HepG2 (cell line): ENCODE measurements around the gene RPL19. TPM values are rescaled to one million over a fixed set of nuclear protein-coding genes. Genes with fewer than 3 reads are reported as not detected.
A peak's percentile ranks its signal among the peaks of the same experiment; 100 is the strongest.

Experiments used
- EED ChIP-seq: sonication (generic); formaldehyde crosslinking; IDR thresholded peaks from 2 replicates; pipeline ENCODE4 v1.5.0; 2020; ENCODE audit warnings: mild to moderate bottlenecking, missing genetic modification reagents
- HNRNPLL ChIP-seq: fragments of 200-400 bp; formaldehyde crosslinking; IDR thresholded peaks from 2 replicates; pipeline ENCODE4 v1.6.1; 2017; ENCODE audit warnings: mild to moderate bottlenecking, low read depth, low read length; ENCODE audit not compliant: poor library complexity, severe bottlenecking
- KDM5A ChIP-seq: fragments of 200-600 bp; sonication (generic); IDR thresholded peaks from 2 replicates; pipeline ENCODE4 v1.7.0; 2018; ENCODE audit warnings: antibody characterized with exemption, mild to moderate bottlenecking, low read length, borderline replicate concordance
- NFATC3 ChIP-seq: sonication (generic); formaldehyde crosslinking; IDR thresholded peaks from 2 replicates; pipeline ENCODE4 v1.5.1; 2020; ENCODE audit warnings: mild to moderate bottlenecking, missing genetic modification reagents
- TCF7 ChIP-seq: sonication (generic); IDR thresholded peaks from 2 replicates; pipeline ENCODE4 v1.6.1; 2016; ENCODE audit warnings: antibody characterized with exemption, low read depth
- TGIF2 ChIP-seq: IDR thresholded peaks from 2 replicates; pipeline ENCODE4 v1.6.1; 2016; ENCODE audit warnings: control low read depth, missing compliant biosample characterization
- TMF1 ChIP-seq: sonication (generic); formaldehyde crosslinking; IDR thresholded peaks from 2 replicates; pipeline ENCODE4 v1.8.1; 2022; ENCODE audit warnings: low read depth, missing genetic modification reagents
- ZKSCAN5 ChIP-seq: sonication (generic); formaldehyde crosslinking; IDR thresholded peaks from 2 replicates; pipeline ENCODE4 v1.5.1; 2020; ENCODE audit warnings: mild to moderate bottlenecking, missing genetic modification reagents
- ZNF589 ChIP-seq: sonication (generic); formaldehyde crosslinking; conservative IDR thresholded peaks from 2 replicates; pipeline ENCODE4 v1.8.0; 2022; ENCODE audit warnings: mild to moderate bottlenecking, moderate library complexity, missing genetic modification reagents
- ZNF605 ChIP-seq: sonication (generic); formaldehyde crosslinking; IDR thresholded peaks from 2 replicates; pipeline ENCODE4 v1.8.0; 2022; ENCODE audit warnings: mild to moderate bottlenecking, missing genetic modification reagents
- ZNF660 ChIP-seq: sonication (generic); formaldehyde crosslinking; IDR thresholded peaks from 2 replicates; pipeline ENCODE4 v1.5.1; 2020; ENCODE audit warnings: mild to moderate bottlenecking, low read depth, missing genetic modification reagents, borderline replicate concordance
- ZNF792 ChIP-seq: IDR thresholded peaks from 2 replicates; pipeline ENCODE4 v1.6.1; 2016
- polyA plus RNA-seq, 8 experiments: library from polyadenylated mRNA; depleted of rRNA in 3 of 8; stranded (reverse) in 7 of 8; unstranded in 1 of 8; fragments of >200 nt; fragmentation: Illumina TruSeq in 4 of 8; extraction: Trizol in 4 of 8; gene quantifications; 2 replicates each; pipeline versions ENCODE4 v1.2.1 to v1.2.3, GENCODE V29; 2011 to 2016; ENCODE audit warnings: low read depth in 4 of 8, missing spikeins in 1 of 8, mixed read lengths in 1 of 8; ENCODE audit not compliant: insufficient read depth in 1 of 8
- total RNA-seq, 5 experiments: library from RNA; depleted of rRNA; stranded (reverse); fragments of >200 nt; fragmentation: Illumina TruSeq; extraction: Trizol; gene quantifications; 2 replicates each; pipeline ENCODE4 v1.2.3, GENCODE V29; 2016; ENCODE audit warnings: low read depth in 1 of 5
- TF ChIP-seq, protein P1 (sequence below): sonication (generic); formaldehyde crosslinking; IDR thresholded peaks from 2 replicates; pipeline ENCODE4 v1.4.0; 2020; ENCODE audit warnings: missing genetic modification reagents, mild to moderate bottlenecking, borderline replicate concordance
- TF ChIP-seq, protein P2 (sequence below): sonication (generic); formaldehyde crosslinking; IDR thresholded peaks from 2 replicates; pipeline ENCODE4 v1.4.0; 2020; ENCODE audit warnings: mild to moderate bottlenecking, missing genetic modification reagents
- TF ChIP-seq, protein P3 (sequence below): sonication (generic); formaldehyde crosslinking; IDR thresholded peaks from 2 replicates; pipeline ENCODE4 v1.5.0; 2020; ENCODE audit warnings: mild to moderate bottlenecking, missing genetic modification reagents
- TF ChIP-seq, protein P4 (sequence below): sonication (generic); formaldehyde crosslinking; IDR thresholded peaks from 2 replicates; pipeline ENCODE4 v1.4.0; 2020; ENCODE audit warnings: mild to moderate bottlenecking, missing genetic modification reagents
- TF ChIP-seq, protein P5 (sequence below): IDR thresholded peaks from 2 replicates; pipeline ENCODE4 v1.6.1; 2016; ENCODE audit warnings: low read depth
- TF ChIP-seq, protein P6 (sequence below): sonication (generic); formaldehyde crosslinking; IDR thresholded peaks from 2 replicates; pipeline ENCODE4 v1.4.0; 2020; ENCODE audit warnings: missing genetic modification reagents
- TF ChIP-seq, protein P7 (sequence below): sonication (generic); formaldehyde crosslinking; IDR thresholded peaks from 2 replicates; pipeline ENCODE4 v1.4.0; 2020; ENCODE audit warnings: mild to moderate bottlenecking, low read depth, missing genetic modification reagents

Gene RPL19
- total and polyA plus RNA-seq, 2 of the 13 experiments (the other 11 are each of a cell fraction or from before 2014, with no cell fraction given): 2,522 to 2,768 TPM

DNA sequence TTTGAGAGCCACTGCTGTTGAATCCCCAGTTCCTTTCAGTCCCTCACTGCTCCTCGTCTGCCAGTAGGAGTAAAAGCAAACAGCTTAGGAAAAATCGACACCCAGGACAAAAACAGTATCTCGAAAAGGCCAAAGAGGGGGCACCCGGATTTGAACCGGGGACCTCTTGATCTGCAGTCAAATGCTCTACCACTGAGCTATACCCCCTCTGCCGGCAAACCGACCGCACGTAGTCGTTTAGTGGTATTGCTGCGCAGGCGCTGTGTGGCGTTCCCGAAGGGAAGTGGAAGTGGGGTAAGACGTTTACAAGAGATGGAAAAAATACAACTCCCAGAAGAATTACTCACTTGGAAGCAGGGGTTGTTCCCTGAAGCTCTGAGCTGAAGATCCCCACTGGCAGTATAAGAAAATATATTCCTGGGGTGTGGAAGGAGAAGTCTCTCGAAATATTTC lies 46.5 kb upstream of the RPL19 start (continued):
- TF ChIP-seq, protein P1, sequence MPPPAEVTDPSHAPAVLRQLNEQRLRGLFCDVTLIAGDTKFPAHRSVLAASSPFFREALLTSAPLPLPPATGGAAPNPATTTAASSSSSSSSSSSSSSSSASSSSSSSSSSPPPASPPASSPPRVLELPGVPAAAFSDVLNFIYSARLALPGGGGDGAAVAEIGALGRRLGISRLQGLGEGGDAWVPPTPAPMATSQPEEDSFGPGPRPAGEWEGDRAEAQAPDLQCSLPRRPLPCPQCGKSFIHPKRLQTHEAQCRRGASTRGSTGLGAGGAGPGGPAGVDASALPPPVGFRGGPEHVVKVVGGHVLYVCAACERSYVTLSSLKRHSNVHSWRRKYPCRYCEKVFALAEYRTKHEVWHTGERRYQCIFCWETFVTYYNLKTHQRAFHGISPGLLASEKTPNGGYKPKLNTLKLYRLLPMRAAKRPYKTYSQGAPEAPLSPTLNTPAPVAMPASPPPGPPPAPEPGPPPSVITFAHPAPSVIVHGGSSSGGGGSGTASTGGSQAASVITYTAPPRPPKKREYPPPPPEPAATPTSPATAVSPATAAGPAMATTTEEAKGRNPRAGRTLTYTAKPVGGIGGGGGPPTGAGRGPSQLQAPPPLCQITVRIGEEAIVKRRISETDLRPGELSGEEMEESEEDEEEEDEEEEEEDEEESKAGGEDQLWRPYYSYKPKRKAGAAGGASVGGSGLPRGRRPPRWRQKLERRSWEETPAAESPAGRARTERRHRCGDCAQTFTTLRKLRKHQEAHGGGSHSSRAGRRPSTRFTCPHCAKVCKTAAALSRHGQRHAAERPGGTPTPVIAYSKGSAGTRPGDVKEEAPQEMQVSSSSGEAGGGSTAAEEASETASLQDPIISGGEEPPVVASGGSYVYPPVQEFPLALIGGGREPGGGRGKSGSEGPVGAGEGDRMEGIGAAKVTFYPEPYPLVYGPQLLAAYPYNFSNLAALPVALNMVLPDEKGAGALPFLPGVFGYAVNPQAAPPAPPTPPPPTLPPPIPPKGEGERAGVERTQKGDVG (CRISPR knock-in tag): no peak
- TF ChIP-seq, protein P2, sequence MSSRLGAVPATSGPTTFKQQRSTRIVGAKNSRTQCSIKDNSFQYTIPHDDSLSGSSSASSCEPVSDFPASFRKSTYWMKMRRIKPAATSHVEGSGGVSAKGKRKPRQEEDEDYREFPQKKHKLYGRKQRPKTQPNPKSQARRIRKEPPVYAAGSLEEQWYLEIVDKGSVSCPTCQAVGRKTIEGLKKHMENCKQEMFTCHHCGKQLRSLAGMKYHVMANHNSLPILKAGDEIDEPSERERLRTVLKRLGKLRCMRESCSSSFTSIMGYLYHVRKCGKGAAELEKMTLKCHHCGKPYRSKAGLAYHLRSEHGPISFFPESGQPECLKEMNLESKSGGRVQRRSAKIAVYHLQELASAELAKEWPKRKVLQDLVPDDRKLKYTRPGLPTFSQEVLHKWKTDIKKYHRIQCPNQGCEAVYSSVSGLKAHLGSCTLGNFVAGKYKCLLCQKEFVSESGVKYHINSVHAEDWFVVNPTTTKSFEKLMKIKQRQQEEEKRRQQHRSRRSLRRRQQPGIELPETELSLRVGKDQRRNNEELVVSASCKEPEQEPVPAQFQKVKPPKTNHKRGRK (CRISPR knock-in tag): no peak
- TF ChIP-seq, protein P3, sequence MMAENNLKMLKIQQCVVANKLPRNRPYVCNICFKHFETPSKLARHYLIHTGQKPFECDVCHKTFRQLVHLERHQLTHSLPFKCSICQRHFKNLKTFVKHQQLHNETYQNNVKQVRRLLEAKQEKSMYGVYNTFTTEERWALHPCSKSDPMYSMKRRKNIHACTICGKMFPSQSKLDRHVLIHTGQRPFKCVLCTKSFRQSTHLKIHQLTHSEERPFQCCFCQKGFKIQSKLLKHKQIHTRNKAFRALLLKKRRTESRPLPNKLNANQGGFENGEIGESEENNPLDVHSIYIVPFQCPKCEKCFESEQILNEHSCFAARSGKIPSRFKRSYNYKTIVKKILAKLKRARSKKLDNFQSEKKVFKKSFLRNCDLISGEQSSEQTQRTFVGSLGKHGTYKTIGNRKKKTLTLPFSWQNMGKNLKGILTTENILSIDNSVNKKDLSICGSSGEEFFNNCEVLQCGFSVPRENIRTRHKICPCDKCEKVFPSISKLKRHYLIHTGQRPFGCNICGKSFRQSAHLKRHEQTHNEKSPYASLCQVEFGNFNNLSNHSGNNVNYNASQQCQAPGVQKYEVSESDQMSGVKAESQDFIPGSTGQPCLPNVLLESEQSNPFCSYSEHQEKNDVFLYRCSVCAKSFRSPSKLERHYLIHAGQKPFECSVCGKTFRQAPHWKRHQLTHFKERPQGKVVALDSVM (CRISPR knock-in tag): no peak
- TF ChIP-seq, protein P4, sequence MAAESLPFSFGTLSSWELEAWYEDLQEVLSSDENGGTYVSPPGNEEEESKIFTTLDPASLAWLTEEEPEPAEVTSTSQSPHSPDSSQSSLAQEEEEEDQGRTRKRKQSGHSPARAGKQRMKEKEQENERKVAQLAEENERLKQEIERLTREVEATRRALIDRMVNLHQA (CRISPR knock-in tag): no peak
- TF ChIP-seq ZNF660 (CRISPR knock-in tag) (no peak), KDM5A (peak; percentile 23; the same call in 1 of the 2 replicates), ZNF589 (no peak; the same call in 1 of the 2 replicates), HNRNPLL (no peak), EED (no peak), TCF7 (no peak), ZKSCAN5 (no peak), NFATC3 (CRISPR knock-in tag) (no peak), TGIF2 (CRISPR knock-in tag) (peak; percentile 65; the same call in 1 of the 2 replicates), ZNF605 (CRISPR knock-in tag) (no peak), TMF1 (CRISPR knock-in tag) (no peak), ZNF792 (CRISPR knock-in tag) (0 out of 2 replicates have a peak, but pooled peaks have one; percentile 40)
- TF ChIP-seq, protein P5, sequence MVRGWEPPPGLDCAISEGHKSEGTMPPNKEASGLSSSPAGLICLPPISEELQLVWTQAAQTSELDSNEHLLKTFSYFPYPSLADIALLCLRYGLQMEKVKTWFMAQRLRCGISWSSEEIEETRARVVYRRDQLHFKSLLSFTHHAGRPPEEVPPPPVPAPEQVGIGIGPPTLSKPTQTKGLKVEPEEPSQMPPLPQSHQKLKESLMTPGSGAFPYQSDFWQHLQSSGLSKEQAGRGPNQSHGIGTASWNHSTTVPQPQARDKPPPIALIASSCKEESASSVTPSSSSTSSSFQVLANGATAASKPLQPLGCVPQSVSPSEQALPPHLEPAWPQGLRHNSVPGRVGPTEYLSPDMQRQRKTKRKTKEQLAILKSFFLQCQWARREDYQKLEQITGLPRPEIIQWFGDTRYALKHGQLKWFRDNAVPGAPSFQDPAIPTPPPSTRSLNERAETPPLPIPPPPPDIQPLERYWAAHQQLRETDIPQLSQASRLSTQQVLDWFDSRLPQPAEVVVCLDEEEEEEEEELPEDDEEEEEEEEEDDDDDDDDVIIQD (CRISPR knock-in tag): no peak
- TF ChIP-seq, protein P6, sequence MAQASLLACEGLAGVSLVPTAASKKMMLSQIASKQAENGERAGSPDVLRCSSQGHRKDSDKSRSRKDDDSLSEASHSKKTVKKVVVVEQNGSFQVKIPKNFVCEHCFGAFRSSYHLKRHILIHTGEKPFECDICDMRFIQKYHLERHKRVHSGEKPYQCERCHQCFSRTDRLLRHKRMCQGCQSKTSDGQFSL (CRISPR knock-in tag): no peak
- TF ChIP-seq, protein P7, sequence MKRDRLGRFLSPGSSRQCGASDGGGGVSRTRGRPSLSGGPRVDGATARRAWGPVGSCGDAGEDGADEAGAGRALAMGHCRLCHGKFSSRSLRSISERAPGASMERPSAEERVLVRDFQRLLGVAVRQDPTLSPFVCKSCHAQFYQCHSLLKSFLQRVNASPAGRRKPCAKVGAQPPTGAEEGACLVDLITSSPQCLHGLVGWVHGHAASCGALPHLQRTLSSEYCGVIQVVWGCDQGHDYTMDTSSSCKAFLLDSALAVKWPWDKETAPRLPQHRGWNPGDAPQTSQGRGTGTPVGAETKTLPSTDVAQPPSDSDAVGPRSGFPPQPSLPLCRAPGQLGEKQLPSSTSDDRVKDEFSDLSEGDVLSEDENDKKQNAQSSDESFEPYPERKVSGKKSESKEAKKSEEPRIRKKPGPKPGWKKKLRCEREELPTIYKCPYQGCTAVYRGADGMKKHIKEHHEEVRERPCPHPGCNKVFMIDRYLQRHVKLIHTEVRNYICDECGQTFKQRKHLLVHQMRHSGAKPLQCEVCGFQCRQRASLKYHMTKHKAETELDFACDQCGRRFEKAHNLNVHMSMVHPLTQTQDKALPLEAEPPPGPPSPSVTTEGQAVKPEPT (CRISPR knock-in tag): no peak
